ENCODE data around the gene SF1. TPM values are rescaled to one million over a fixed set of nuclear protein-coding genes. Genes with fewer than 3 reads are reported as not detected.

SF1 gene
- total RNA-seq, 1 experiment from 2014 or later: 472 TPM

DNA sequence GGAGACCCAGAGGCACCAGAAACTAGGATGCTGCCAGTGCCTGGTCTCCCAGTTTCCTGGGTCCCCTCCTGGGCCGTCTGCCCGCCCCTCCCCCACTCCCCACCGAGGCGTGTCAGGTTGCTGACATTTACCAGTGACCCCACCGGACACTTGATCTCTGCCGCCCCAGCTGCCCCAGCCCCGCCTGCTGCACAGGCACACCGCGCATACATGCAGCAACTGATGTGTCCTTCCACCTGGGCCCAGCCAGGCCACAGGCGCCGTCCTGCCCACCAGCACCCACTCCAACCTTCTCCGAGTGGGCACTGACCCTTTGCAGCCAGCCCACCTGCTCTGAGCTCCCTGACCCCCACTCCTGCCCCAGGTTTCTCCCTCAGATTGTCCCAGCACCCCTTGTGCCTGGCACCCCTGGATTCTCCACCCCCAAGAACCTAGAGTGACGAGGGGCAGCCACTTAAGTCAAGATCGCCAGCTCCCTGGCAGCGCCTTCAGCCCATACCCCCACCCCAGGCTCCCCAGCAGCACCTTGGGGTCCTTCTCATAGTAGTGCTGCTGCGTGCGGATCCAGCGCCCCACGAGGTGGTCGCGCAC lies 19.1 kb downstream of the SF1 start:
- BruUV-seq (replicated peaks): no TSS peak
- peaks cover 22% of the 10 kb centered on the region for H3K36me3 ChIP-seq (ENCODE audit: insufficient read depth, low read length, poor library complexity, severe bottlenecking)
- no peak overlapping the region for H3K27ac ChIP-seq (ENCODE audit: low read depth, low read length, poor library complexity, severe bottlenecking)
- ChIA-PET CTCF (interaction anchor here (0.6 kb wide), 1 partner anchor 310 kb away, joined by 3 read pairs; no protein-coding TSS in a partner anchor), POLR2A (ENCODE audit: low non-redundant PET) (interaction anchor here (0.5 kb wide), 1 partner anchor 14 kb away, joined by 5 read pairs; no protein-coding TSS in a partner anchor)
- intact Hi-C loops (cut with micrococcal nuclease; ENCODE audit: unreplicated experiment): no loop called here
- H3K4me3 ChIP-seq (ENCODE audit: low read depth, low read length, poor library complexity, severe bottlenecking): no peak overlapping the region
- TF ChIP-seq, protein P1, sequence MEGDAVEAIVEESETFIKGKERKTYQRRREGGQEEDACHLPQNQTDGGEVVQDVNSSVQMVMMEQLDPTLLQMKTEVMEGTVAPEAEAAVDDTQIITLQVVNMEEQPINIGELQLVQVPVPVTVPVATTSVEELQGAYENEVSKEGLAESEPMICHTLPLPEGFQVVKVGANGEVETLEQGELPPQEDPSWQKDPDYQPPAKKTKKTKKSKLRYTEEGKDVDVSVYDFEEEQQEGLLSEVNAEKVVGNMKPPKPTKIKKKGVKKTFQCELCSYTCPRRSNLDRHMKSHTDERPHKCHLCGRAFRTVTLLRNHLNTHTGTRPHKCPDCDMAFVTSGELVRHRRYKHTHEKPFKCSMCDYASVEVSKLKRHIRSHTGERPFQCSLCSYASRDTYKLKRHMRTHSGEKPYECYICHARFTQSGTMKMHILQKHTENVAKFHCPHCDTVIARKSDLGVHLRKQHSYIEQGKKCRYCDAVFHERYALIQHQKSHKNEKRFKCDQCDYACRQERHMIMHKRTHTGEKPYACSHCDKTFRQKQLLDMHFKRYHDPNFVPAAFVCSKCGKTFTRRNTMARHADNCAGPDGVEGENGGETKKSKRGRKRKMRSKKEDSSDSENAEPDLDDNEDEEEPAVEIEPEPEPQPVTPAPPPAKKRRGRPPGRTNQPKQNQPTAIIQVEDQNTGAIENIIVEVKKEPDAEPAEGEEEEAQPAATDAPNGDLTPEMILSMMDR (conservative IDR thresholded peaks at IDR 0.05; ENCODE audit: low read depth, low read length): no peak
- TF ChIP-seq EZH2 (IDR thresholded peaks at IDR 0.05; ENCODE audit: borderline replicate concordance, low read depth, low read length, poor library complexity, severe bottlenecking): no peak
- no peaks in the 10 kb centered on the region for H3K27me3 ChIP-seq (replicated peaks; ENCODE audit: insufficient read depth, low read depth, low read length, poor library complexity)
- DNase-seq (ENCODE audit: low spot score): no peak
- H3K9me3 ChIP-seq (ENCODE audit: low read depth, low read length, poor library complexity, severe bottlenecking): no peaks in the 10 kb centered on the region
- peaks cover 13% of the 10 kb centered on the region for H3K4me1 ChIP-seq (ENCODE audit: insufficient read depth, low read length, poor library complexity, severe bottlenecking)

DNA sequence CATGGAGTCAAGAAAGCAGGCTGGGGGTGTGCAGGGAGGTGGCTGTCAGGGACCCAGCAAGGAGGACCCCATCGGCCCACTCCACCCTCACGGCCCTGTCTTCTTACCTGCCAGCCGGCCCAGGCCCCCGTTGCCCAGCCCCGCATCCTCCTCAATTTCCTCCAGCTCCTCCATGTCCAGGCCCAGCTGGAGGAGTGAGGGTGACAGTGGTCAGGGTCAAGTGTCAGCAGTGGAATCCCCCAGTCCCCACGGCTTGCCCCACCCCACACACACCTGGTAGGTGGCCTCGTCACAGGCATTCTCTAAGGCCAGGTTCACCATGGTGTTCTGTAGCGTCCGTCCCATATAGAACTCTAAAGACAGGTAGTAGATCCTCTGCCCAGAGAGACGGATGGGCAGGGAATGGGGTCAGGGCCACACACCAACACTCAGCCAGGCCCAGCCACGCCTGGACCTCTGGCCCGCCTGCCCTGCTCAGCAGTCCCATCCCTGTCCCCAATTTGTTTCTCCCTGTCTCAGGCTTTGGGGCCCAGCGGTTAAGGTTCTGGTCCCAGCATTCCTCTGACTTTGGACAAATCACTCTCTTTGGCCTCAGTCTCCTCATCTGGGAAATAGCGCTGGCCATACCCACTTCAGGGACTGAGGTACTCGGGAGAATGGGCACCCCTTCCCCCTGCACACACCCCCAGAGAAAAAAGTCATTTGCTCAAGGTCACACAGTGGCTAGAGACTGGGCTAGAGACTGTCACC lies 19.8 kb downstream of the SF1 start:
- no peak for DNase-seq (ENCODE audit: low spot score)
- no TSS peak for BruUV-seq (replicated peaks)
- Histone ChIP-seq H3K27me3 (replicated peaks; ENCODE audit: insufficient read depth, low read depth, low read length, poor library complexity) (no peaks in the 10 kb centered on the region), H3K27ac (ENCODE audit: low read depth, low read length, poor library complexity, severe bottlenecking) (no peak overlapping the region), H3K4me3 (ENCODE audit: low read depth, low read length, poor library complexity, severe bottlenecking) (no peak overlapping the region), H3K9me3 (ENCODE audit: low read depth, low read length, poor library complexity, severe bottlenecking) (no peaks in the 10 kb centered on the region), H3K36me3 (ENCODE audit: insufficient read depth, low read length, poor library complexity, severe bottlenecking) (peaks cover 14% of the 10 kb centered on the region), H3K4me1 (ENCODE audit: insufficient read depth, low read length, poor library complexity, severe bottlenecking) (peaks cover 6% of the 10 kb centered on the region)
- no peak for TF ChIP-seq EZH2 (IDR thresholded peaks at IDR 0.05; ENCODE audit: borderline replicate concordance, low read depth, low read length, poor library complexity, severe bottlenecking)
- TF ChIP-seq, protein P1 (conservative IDR thresholded peaks at IDR 0.05; ENCODE audit: low read depth, low read length): no peak
- ChIA-PET CTCF (interaction anchor here (0.6 kb wide), 1 partner anchor 309 kb away, joined by 3 read pairs; no protein-coding TSS in a partner anchor), POLR2A (ENCODE audit: low non-redundant PET) (no interaction called here)
- intact Hi-C loops (cut with micrococcal nuclease; ENCODE audit: unreplicated experiment): no loop called here

DNA sequence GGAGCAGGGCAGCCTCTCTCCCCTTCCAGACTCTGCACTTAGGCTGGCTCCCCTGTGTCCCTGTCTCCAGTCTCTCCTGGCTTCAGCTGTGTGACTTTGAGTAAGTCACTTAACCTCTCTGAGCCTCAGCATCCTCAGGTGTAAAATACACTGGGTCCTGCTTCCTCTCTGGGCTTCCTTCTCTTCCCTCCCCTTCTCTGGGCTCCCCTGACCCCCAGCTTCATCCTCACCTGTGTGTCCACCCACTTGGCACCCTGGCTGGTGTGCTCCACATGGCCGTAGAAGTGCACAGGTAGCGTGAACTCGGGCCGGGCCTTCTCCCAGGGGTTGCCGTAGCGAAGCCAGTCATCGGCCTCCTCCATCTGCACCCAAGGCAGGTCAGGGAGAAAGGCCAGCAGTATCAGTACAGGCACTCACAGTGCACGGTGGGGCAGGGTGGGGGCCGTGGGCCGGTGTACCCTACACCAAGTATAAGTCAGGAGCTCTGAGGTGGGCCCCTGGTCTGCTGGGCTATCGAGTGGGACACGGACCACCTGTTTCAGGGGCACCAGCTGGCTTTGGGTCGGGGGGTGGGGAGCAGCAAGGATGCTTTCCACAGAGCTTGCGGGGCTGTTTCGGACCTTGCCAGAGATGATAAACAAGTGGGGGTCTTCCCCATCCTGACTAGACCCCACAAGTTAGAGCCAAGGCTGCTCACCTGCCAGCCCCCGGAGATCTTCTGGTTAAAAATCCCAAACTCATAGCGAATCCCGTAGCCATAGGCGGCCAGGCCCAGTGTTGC lies 20.6 kb downstream of the SF1 start:
- BruUV-seq (replicated peaks): no TSS peak
- DNase-seq (ENCODE audit: low spot score): no peak
- H3K9me3 ChIP-seq (ENCODE audit: low read depth, low read length, poor library complexity, severe bottlenecking): no peaks in the 10 kb centered on the region
- H3K36me3 ChIP-seq (ENCODE audit: insufficient read depth, low read length, poor library complexity, severe bottlenecking): peaks cover 7% of the 10 kb centered on the region
- intact Hi-C loops (cut with micrococcal nuclease; ENCODE audit: unreplicated experiment): no loop called here
- no peaks in the 10 kb centered on the region for H3K4me1 ChIP-seq (ENCODE audit: insufficient read depth, low read length, poor library complexity, severe bottlenecking)
- H3K4me3 ChIP-seq (ENCODE audit: low read depth, low read length, poor library complexity, severe bottlenecking): no peak overlapping the region
- no peaks in the 10 kb centered on the region for H3K27me3 ChIP-seq (replicated peaks; ENCODE audit: insufficient read depth, low read depth, low read length, poor library complexity)
- no peak for TF ChIP-seq EZH2 (IDR thresholded peaks at IDR 0.05; ENCODE audit: borderline replicate concordance, low read depth, low read length, poor library complexity, severe bottlenecking)
- TF ChIP-seq, protein P1 (conservative IDR thresholded peaks at IDR 0.05; ENCODE audit: low read depth, low read length): no peak
- CTCF ChIA-PET: no interaction called here
- H3K27ac ChIP-seq (ENCODE audit: low read depth, low read length, poor library complexity, severe bottlenecking): no peak overlapping the region
- POLR2A ChIA-PET (ENCODE audit: low non-redundant PET): no interaction called here
